Neutrophil (primary cell): ENCODE results near the gene LDLRAD3.

Source experiments
- H3K27ac ChIP-seq: fragments of 200-600 bp; sonication (generic); 2 replicates; pipeline ENCODE4 v1.5.1; 2016; ENCODE audit warnings: mild to moderate bottlenecking, moderate library complexity
- H3K27me3 ChIP-seq: fragments of 200-600 bp; sonication (generic); 2 replicates; pipeline ENCODE4 v1.6.0; 2016; ENCODE audit warnings: mild to moderate bottlenecking
- H3K36me3 ChIP-seq: fragments of 200-600 bp; sonication (generic); 2 replicates; pipeline ENCODE4 v1.5.1; 2017
- H3K4me1 ChIP-seq, 2 experiments: fragments of 200-600 bp in 1 of 2; sonication (generic) in 1 of 2; 1 replicate in 1 of 2; 2 replicates in 1 of 2; pipeline versions ENCODE4 v1.5.1 to v1.6.1; 2013 to 2016; ENCODE audit warnings: low read depth in 1 of 2, low read length in 1 of 2, mild to moderate bottlenecking in 1 of 2, moderate library complexity in 1 of 2; ENCODE audit not compliant: control insufficient read depth in 1 of 2, insufficient read depth in 1 of 2
- H3K4me3 ChIP-seq, 2 experiments: fragments of 200-600 bp in 1 of 2; sonication (generic) in 1 of 2; 1 replicate in 1 of 2; 2 replicates in 1 of 2; pipeline ENCODE4 v1.5.1; 2013 to 2016; ENCODE audit warnings: low read depth in 1 of 2, low read length in 1 of 2, mild to moderate bottlenecking in 1 of 2, moderate library complexity in 1 of 2
- H3K9me3 ChIP-seq: fragments of 200-600 bp; sonication (generic); 2 replicates; pipeline ENCODE4 v1.5.1; 2016
- TF ChIP-seq, protein P1 (sequence below): fragments of 200-600 bp; sonication (generic); IDR thresholded peaks from 2 replicates; pipeline ENCODE4 v1.5.1; 2016; ENCODE audit warnings: antibody characterized with exemption

The LDLRAD3 gene

DNA sequence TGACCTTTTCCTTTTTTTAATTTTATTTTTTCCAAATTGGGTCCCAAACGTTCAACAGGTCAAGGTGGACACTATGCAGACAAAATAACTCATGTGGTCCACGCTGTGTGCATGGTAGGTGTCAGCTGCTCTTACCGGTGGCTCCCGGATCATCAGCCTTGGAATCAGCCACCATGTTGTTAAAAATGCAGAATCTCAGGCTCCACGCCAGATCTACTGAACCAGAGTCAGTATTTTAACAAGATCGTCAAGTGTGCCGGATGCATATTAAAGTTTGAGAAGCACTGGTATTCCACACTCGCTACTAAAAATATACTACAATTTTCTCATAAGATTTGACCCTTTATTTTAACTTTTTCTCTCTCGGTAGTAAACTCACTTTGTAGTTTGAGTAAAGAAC lies 553 bp upstream of the LDLRAD3 start:
- Histone ChIP-seq H3K27ac (no peak overlapping the region), H3K36me3 (no peaks in the 10 kb centered on the region), H3K4me1 (peaks cover 10% of the 10 kb centered on the region in 2 experiments), H3K4me3 (peak overlapping the region; percentile 46 to 61), H3K27me3 (peaks cover 37% of the 10 kb centered on the region), H3K9me3 (no peaks in the 10 kb centered on the region)
- TF ChIP-seq, protein P1, sequence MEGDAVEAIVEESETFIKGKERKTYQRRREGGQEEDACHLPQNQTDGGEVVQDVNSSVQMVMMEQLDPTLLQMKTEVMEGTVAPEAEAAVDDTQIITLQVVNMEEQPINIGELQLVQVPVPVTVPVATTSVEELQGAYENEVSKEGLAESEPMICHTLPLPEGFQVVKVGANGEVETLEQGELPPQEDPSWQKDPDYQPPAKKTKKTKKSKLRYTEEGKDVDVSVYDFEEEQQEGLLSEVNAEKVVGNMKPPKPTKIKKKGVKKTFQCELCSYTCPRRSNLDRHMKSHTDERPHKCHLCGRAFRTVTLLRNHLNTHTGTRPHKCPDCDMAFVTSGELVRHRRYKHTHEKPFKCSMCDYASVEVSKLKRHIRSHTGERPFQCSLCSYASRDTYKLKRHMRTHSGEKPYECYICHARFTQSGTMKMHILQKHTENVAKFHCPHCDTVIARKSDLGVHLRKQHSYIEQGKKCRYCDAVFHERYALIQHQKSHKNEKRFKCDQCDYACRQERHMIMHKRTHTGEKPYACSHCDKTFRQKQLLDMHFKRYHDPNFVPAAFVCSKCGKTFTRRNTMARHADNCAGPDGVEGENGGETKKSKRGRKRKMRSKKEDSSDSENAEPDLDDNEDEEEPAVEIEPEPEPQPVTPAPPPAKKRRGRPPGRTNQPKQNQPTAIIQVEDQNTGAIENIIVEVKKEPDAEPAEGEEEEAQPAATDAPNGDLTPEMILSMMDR = no peak

- no peaks in the 10 kb centered on the region for H3K9me3 ChIP-seq
- no peaks in the 10 kb centered on the region for H3K36me3 ChIP-seq
- peaks cover 10% of the 10 kb centered on the region in 2 experiments for H3K4me1 ChIP-seq
- TF ChIP-seq, protein P1 = no peak
- peak overlapping the region; percentile 35 to 45 for H3K4me3 ChIP-seq
- no peak overlapping the region for H3K27ac ChIP-seq
- H3K27me3 ChIP-seq = peaks cover 37% of the 10 kb centered on the region
Measured at GRCh38 chr11:35944503-35945136, 758 bp downstream of the LDLRAD3 start.

GRCh38 chr11:35945137-35945518 lies 1.3 kb downstream of the LDLRAD3 start:
- H3K27me3 ChIP-seq = peaks cover 37% of the 10 kb centered on the region
- no peak overlapping the region for H3K4me3 ChIP-seq
- H3K27ac ChIP-seq = no peak overlapping the region
- H3K36me3 ChIP-seq = no peaks in the 10 kb centered on the region
- peaks cover 10% of the 10 kb centered on the region in 2 experiments for H3K4me1 ChIP-seq
- H3K9me3 ChIP-seq = no peaks in the 10 kb centered on the region
- TF ChIP-seq, protein P1 = no peak

- Histone ChIP-seq H3K27ac (no peak overlapping the region), H3K36me3 (no peaks in the 10 kb centered on the region), H3K9me3 (no peaks in the 10 kb centered on the region), H3K27me3 (peaks cover 37% of the 10 kb centered on the region), H3K4me3 (no peak overlapping the region), H3K4me1 (peaks cover 10% of the 10 kb centered on the region in 2 experiments)
- TF ChIP-seq, protein P1 = no peak
Measured at GRCh38 chr11:35946766-35947165, 2.9 kb downstream of the LDLRAD3 start.

DNA sequence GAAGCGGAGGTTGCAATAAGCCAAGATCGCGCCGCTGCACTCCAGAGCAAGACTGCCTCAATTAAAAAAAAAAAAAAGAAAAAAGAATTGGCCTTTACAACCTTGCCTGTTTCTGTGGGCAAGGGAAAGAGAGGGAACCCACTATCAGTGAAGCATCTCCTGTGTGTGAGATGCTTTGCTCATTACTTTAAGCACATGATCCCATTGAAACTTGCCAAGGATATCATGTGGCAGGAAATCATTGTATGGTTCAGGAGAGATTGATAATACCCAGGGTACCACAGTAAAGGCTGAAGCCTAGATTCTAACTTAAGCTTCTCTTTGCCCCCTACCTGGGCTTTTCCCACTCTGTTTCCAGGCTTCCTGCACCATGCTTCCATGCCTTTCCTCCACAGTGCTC lies 3.6 kb downstream of the LDLRAD3 start:
- TF ChIP-seq, protein P1 = no peak
- no peaks in the 10 kb centered on the region for H3K36me3 ChIP-seq
- no peak overlapping the region for H3K4me3 ChIP-seq
- H3K27ac ChIP-seq = no peak overlapping the region
- H3K4me1 ChIP-seq = peaks cover 10% of the 10 kb centered on the region in 2 experiments
- no peaks in the 10 kb centered on the region for H3K9me3 ChIP-seq
- H3K27me3 ChIP-seq = peaks cover 34% of the 10 kb centered on the region
